K562 (cell line): ENCODE results near the gene FAM219A. TPM values are rescaled to one million over a fixed set of nuclear protein-coding genes. Genes with fewer than 3 reads are reported as not detected.

Experiments used
- ATAC-seq: fragments of 200-7000 bp; cut with Tn5 transposase; 3 replicates; pipeline ENCODE4 v1.9.1; 2020; ENCODE audit warnings: moderate library complexity
- BruUV-seq: library from RNA; stranded (reverse); fragments of 400-500 nt; replicated peaks from 2 replicates; lab custom pipeline; 2021; lab: Mats Ljungman, UMichigan
- CTCF ChIA-PET: fragments of 300-600 bp; formaldehyde crosslinking; extraction: SDS; loops from one replicate; lab custom pipeline; 2021; ENCODE audit warnings: low intra/inter-chr PET ratio; lab: Yijun Ruan, JAX
- POLR2A ChIA-PET: fragments of 300-600, 350-650 bp; sonication (Branson Sonifier 250); formaldehyde crosslinking; extraction: SDS; loops from one replicate; lab custom pipeline; 2021; ENCODE audit warnings: antibody characterized with exemption, inconsistent platforms; lab: Yijun Ruan, JAX
- DNase-seq, 4 experiments: peaks; one replicate each; pipeline versions ENCODE4 v3.0.0 to v3.0.0-alpha.2; 2011 to 2018; ENCODE audit warnings: low spot score in 3 of 4, mixed read lengths in 3 of 4; ENCODE audit errors: extremely low read depth in 1 of 4
- FAIRE-seq: peaks from 2 replicates; lab custom pipeline; 2011; peaks lifted over from hg19 to GRCh38; lab: Jason Lieb, UNC
- H2AFZ ChIP-seq: 2 replicates; pipeline ENCODE4 v1.6.0; 2011; ENCODE audit warnings: low read depth, low read length, control low read depth, inconsistent platforms
- H3K27ac ChIP-seq: fragments of 200-600 bp; 3 replicates; pipeline ENCODE4 v1.8.0; 2011; ENCODE audit warnings: low read depth, mild to moderate bottlenecking, control low read depth, inconsistent platforms, low read length, moderate library complexity, mixed read lengths; ENCODE audit errors: extremely low read depth
- H3K27me3 ChIP-seq, 2 experiments: fragments of 300-600 bp in 1 of 2; 2 replicates in 1 of 2; 3 replicates in 1 of 2; pipeline versions ENCODE4 v1.6.0 to v1.8.0; 2011; ENCODE audit warnings: inconsistent platforms in 2 of 2, low read length in 2 of 2, mild to moderate bottlenecking in 1 of 2, mixed read lengths in 1 of 2, moderate library complexity in 1 of 2; ENCODE audit not compliant: control insufficient read depth in 2 of 2, insufficient read depth in 2 of 2
- H3K36me3 ChIP-seq: fragments of 300-600 bp; 3 replicates; pipeline ENCODE4 v1.8.0; 2011; ENCODE audit warnings: mild to moderate bottlenecking, low read length, inconsistent platforms; ENCODE audit not compliant: control insufficient read depth, insufficient read depth
- H3K4me1 ChIP-seq, 2 experiments: fragments of 200-600 bp in 1 of 2; replicated peaks in 1 of 2; 2 replicates in 1 of 2; 3 replicates in 1 of 2; pipeline versions ENCODE4 v1.5.1 to v1.8.0; 2011; ENCODE audit warnings: inconsistent platforms in 2 of 2, low read length in 2 of 2, mild to moderate bottlenecking in 1 of 2, mixed read lengths in 1 of 2, moderate library complexity in 1 of 2; ENCODE audit not compliant: control insufficient read depth in 2 of 2, insufficient read depth in 2 of 2
- H3K4me2 ChIP-seq: 2 replicates; pipeline ENCODE4 v1.6.1; 2011; ENCODE audit warnings: low read length, control low read depth, inconsistent platforms, mixed read lengths; ENCODE audit not compliant: insufficient read depth
- H3K4me3 ChIP-seq: fragments of 200-600 bp; sonication (generic), shearing (Covaris generic); 2 replicates; pipeline ENCODE4 v1.5.1; 2016; ENCODE audit warnings: control low read depth, inconsistent platforms
- H3K79me2 ChIP-seq: fragments of 200-600 bp; 3 replicates; pipeline ENCODE4 v1.8.0; 2011; ENCODE audit warnings: low read length, inconsistent platforms; ENCODE audit not compliant: control insufficient read depth, insufficient read depth
- H3K9ac ChIP-seq, 2 experiments: 2 replicates each; pipeline versions ENCODE4 v1.6.0 to v1.6.1; 2011; ENCODE audit warnings: low read depth in 2 of 2, low read length in 2 of 2, control low read depth in 1 of 2, inconsistent platforms in 1 of 2, mild to moderate bottlenecking in 1 of 2, mixed read lengths in 1 of 2; ENCODE audit not compliant: insufficient read depth in 1 of 2
- H3K9me1 ChIP-seq: one replicate; pipeline ENCODE4 v1.6.0; 2011; ENCODE audit warnings: inconsistent platforms, mild to moderate bottlenecking, low read length, moderate library complexity; ENCODE audit not compliant: control insufficient read depth, insufficient read depth
- H3K9me3 ChIP-seq: replicated peaks from 2 replicates; pipeline ENCODE4 v1.5.1; 2011; ENCODE audit warnings: low read depth, low read length, inconsistent platforms; ENCODE audit not compliant: control insufficient read depth, insufficient read depth
- H4K20me1 ChIP-seq: replicated peaks from 2 replicates; pipeline ENCODE4 v1.6.1; 2011; ENCODE audit warnings: low read length, inconsistent platforms, mixed read lengths; ENCODE audit not compliant: control insufficient read depth, insufficient read depth
- GABPA ChIP-seq: fragments of 200-800 bp; sonication (Bioruptor generic); conservative IDR thresholded peaks from 2 replicates; pipeline ENCODE4 v1.6.1; 2016; ENCODE audit warnings: low read depth, missing genetic modification characterization, missing compliant biosample characterization
- GTF2A2 ChIP-seq: IDR thresholded peaks from 2 replicates; pipeline ENCODE4 v1.6.1; 2016; ENCODE audit warnings: mild to moderate bottlenecking, missing genetic modification characterization, missing compliant biosample characterization
- HES1 ChIP-seq: fragments of 450-650 bp; IDR thresholded peaks from 2 replicates; pipeline ENCODE4 v1.6.1; 2016; ENCODE audit warnings: low read depth, mild to moderate bottlenecking, moderate library complexity
- KAT7 ChIP-seq: sonication (generic); formaldehyde crosslinking; IDR thresholded peaks from 2 replicates; pipeline ENCODE4 v1.8.0; 2022; ENCODE audit warnings: missing genetic modification reagents, mild to moderate bottlenecking, borderline replicate concordance
- NFXL1 ChIP-seq: fragments of 450-650 bp; formaldehyde crosslinking; IDR thresholded peaks from 2 replicates; pipeline ENCODE4 v1.4.0; 2021; ENCODE audit warnings: mild to moderate bottlenecking
- PHF21A ChIP-seq: fragments of 450-650 bp; IDR thresholded peaks from 2 replicates; pipeline ENCODE4 v1.6.1; 2017; ENCODE audit warnings: low read depth, borderline replicate concordance
- RAD21 ChIP-seq, 2 experiments: fragments of 250-450 bp in 1 of 2; fragments of 450-650 bp in 1 of 2; sonication (Bioruptor Pico) in 1 of 2; formaldehyde crosslinking in 1 of 2; IDR thresholded peaks in 1 of 2; conservative IDR thresholded peaks in 1 of 2; 2 replicates each; pipeline versions ENCODE4 v1.4.0 to v1.8.0; 2020 to 2022; ENCODE audit warnings: mild to moderate bottlenecking in 2 of 2, moderate library complexity in 1 of 2
- SMC3 ChIP-seq: conservative IDR thresholded peaks from 2 replicates; pipeline ENCODE4 v1.6.1; 2011; ENCODE audit warnings: low read depth, low read length, improper control_type of control experiment; ENCODE audit not compliant: insufficient read depth
- ZBTB40 ChIP-seq, 2 experiments: fragments of 450-650 bp in 1 of 2; sonication (generic) in 1 of 2; formaldehyde crosslinking in 1 of 2; IDR thresholded peaks; 2 replicates each; pipeline versions ENCODE4 v1.7.1 to v1.9.0; 2016 to 2022; ENCODE audit warnings: inconsistent platforms in 1 of 2, mild to moderate bottlenecking in 1 of 2, missing genetic modification reagents in 1 of 2
- WGBS: fragments of 100-300 bp; shearing (Covaris generic); methylation state at CpG from one replicate; pipeline ENCODE4 v1.1.6; 2016; ENCODE audit warnings: low coverage, mixed read lengths; ENCODE audit not compliant: insufficient coverage; ENCODE audit errors: missing lambda C conversion rate; 5-methylcytosine and 5-hydroxymethylcytosine counted together
- in situ Hi-C: fragments of 300-500 bp; cut with MboI; formaldehyde crosslinking; loops from 4 replicates; pipeline ENCODE4 v1.15.0; 2018; ENCODE audit warnings: inconsistent platforms, mixed read lengths
- intact Hi-C: fragments of 100-400 bp; cut with micrococcal nuclease; formaldehyde crosslinking; loops from 2 replicates; pipeline ENCODE4 v1.14.2; 2022
- polyA plus RNA-seq, 8 experiments: library from polyadenylated mRNA; depleted of rRNA in 4 of 8; stranded (reverse) in 5 of 8; unstranded in 3 of 8; fragments of >200 nt; fragmentation: Nextera tagmentation in 2 of 8; fragmentation: Illumina TruSeq in 1 of 8; extraction: Ambion mirVana in 2 of 8; extraction: Trizol in 1 of 8; gene quantifications; 2 replicates each; pipeline versions ENCODE4 v1.2.1 to v1.2.3, GENCODE V29; 2011 to 2014; ENCODE audit warnings: inconsistent platforms in 1 of 8, missing spikeins in 1 of 8
- total RNA-seq, 7 experiments: library from RNA; depleted of rRNA in 6 of 7; stranded (reverse); fragments of >200 nt in 6 of 7; fragmentation: Illumina TruSeq in 2 of 7; extraction: Trizol in 2 of 7; gene quantifications; 2 replicates each; pipeline versions ENCODE4 v1.2.1 to v1.2.3, GENCODE V29; 2011 to 2021; ENCODE audit warnings: low replicate concordance in 1 of 7

FAM219A gene
- total and polyA plus RNA-seq, 9 of the 15 experiments (the other 6 are each of a cell fraction or from before 2014, with no cell fraction given): 0.63 to 8.6 (median 2.9) TPM

- in situ Hi-C loops: no loop called here
- ATAC-seq: peak; percentile 79
- Histone ChIP-seq H3K27me3 (no peaks in the 10 kb centered on the region; a peak in 1 of 5 replicates), H2AFZ (no peak overlapping the region), H3K79me2 (no peaks in the 10 kb centered on the region), H3K4me1 (no peaks in the 10 kb centered on the region), H3K4me3 (no peak overlapping the region), H3K27ac (no peak overlapping the region), H3K9ac (no peak overlapping the region), H3K4me2 (no peak overlapping the region), H3K9me3 (no peaks in the 10 kb centered on the region), H3K36me3 (no peaks in the 10 kb centered on the region), H3K9me1 (no peaks in the 10 kb centered on the region), H4K20me1 (0 out of 2 replicates have a peak, but pooled peaks cover 2% of the 10 kb centered on the region)
- intact Hi-C loops: loop anchor here (1.0 to 5.0 kb wide), 3 partner anchors 63 to 97 kb away; no protein-coding TSS in a partner anchor
- CTCF ChIA-PET: interaction anchor here (1.3 to 1.9 kb wide), 4 partner anchors 63 to 168 kb away, joined by 3 to 14 read pairs (median 8); no protein-coding TSS in a partner anchor
- POLR2A ChIA-PET: interaction anchor here (0.8 kb wide), 1 partner anchor 75 kb away, joined by 4 read pairs; no protein-coding TSS in a partner anchor
- BruUV-seq: no TSS peak
- DNase-seq: peak; percentile 60 to 75 (median 68)
- peak; percentile 82 for FAIRE-seq
- WGBS: 0% methylated on average over 6 of the region's 6 CpGs
- TF ChIP-seq NFXL1 (no peak), PHF21A (no peak), ZBTB40 (IDR thresholded peaks at IDR 0.05) (no peak), ZBTB40 (CRISPR knock-in tag; IDR thresholded peaks at IDR 0.05) (no peak), RAD21 (CRISPR knock-in tag; conservative IDR thresholded peaks at IDR 0.05 in 1 of 2, IDR thresholded peaks at IDR 0.05 in 1 of 2) (peak; percentile 70 to 85), GTF2A2 (tag) (no peak), SMC3 (peak; percentile 82), HES1 (no peak), KAT7 (no peak), GABPA (tag) (no peak)
These were observed 42.4 kb upstream of the FAM219A start for GRCh38 chr9:34500623-34501267.
